Measurements from ENCODE around the gene KLF6. TPM values are rescaled to one million over a fixed set of nuclear protein-coding genes. Genes with fewer than 3 reads are reported as not detected.

The KLF6 gene
- total and polyA plus RNA-seq, 2 experiments from 2014 or later, result 19.6 to 35.4 TPM

DNA sequence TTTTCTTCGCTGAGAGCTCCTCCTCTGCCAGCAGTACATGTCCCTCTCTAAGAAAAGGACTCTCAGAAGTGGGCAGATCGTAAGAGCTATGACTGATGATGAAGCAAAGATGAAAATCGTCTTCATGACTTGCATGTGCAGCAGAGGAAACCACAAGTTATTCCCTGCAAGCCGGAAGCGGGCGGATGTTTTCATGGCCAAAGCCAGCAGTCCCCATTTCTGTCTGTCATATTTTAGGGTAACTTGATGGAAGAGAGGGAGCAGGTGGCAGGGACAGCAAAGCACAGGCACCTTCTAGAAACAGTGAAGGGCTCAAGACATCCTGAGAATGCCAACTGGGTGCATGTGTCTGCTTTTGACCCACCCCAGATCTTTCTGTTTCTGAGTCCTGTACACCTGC is 19.9 kb downstream of the KLF6 start:
- Histone ChIP-seq H3K4me2 (no peak overlapping the region), H3K9me2 (ENCODE audit: insufficient read depth) (no peaks in the 10 kb centered on the region), H3K36me3 (ENCODE audit: insufficient read depth) (no peaks in the 10 kb centered on the region), H3K27me3 (ENCODE audit: insufficient read depth) (no peaks in the 10 kb centered on the region), H2AFZ (no peak overlapping the region), H3K79me2 (replicated peaks; ENCODE audit: insufficient read depth) (no peaks in the 10 kb centered on the region), H4K20me1 (replicated peaks; ENCODE audit: insufficient read depth) (no peaks in the 10 kb centered on the region), H3K4me1 (ENCODE audit: insufficient read depth) (peaks cover 18% of the 10 kb centered on the region), H3K27ac (ENCODE audit: low read depth) (no peak overlapping the region), H3F3A (replicated peaks; ENCODE audit: low read depth) (no peaks in the 10 kb centered on the region), H3K4me3 (no peak overlapping the region)
- no peak overlapping the region for H3K4me3 Mint-ChIP-seq
- H3K9me3 Mint-ChIP-seq, result no peaks in the 10 kb centered on the region; the same call in 2 of the 3 replicates
- H3K27me3 Mint-ChIP-seq (ENCODE audit: insufficient read depth, low read depth, poor library complexity), result peaks cover 4% of the 10 kb centered on the region
- DNase-seq (ENCODE audit: low spot score) (no peak), ATAC-seq (no peak)
- TF ChIP-seq CREB1 (CRISPR knock-in tag; IDR thresholded peaks at IDR 0.05; ENCODE audit: low read depth), result no peak
- TF ChIP-seq CTCF (conservative IDR thresholded peaks at IDR 0.05; ENCODE audit: low read depth in 2 of 2), result no peak
- TF ChIP-seq, protein P1, sequence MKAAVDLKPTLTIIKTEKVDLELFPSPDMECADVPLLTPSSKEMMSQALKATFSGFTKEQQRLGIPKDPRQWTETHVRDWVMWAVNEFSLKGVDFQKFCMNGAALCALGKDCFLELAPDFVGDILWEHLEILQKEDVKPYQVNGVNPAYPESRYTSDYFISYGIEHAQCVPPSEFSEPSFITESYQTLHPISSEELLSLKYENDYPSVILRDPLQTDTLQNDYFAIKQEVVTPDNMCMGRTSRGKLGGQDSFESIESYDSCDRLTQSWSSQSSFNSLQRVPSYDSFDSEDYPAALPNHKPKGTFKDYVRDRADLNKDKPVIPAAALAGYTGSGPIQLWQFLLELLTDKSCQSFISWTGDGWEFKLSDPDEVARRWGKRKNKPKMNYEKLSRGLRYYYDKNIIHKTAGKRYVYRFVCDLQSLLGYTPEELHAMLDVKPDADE (IDR thresholded peaks at IDR 0.05), result no peak
- TF ChIP-seq NANOG (IDR thresholded peaks at IDR 0.05; ENCODE audit: borderline replicate concordance), result no peak
- no peak for TF ChIP-seq JUNB (IDR thresholded peaks at IDR 0.05; ENCODE audit: unreplicated experiment)
- no peak for TF ChIP-seq ZNF114 (CRISPR knock-in tag; IDR thresholded peaks at IDR 0.05)
- no peak for TF ChIP-seq POLR2AphosphoS5 (IDR thresholded peaks at IDR 0.05; ENCODE audit: low read depth)
- no peak for TF ChIP-seq EZH2phosphoT487 (IDR thresholded peaks at IDR 0.05; ENCODE audit: unreplicated experiment)
- TF ChIP-seq STAT1 (IDR thresholded peaks at IDR 0.05; ENCODE audit: unreplicated experiment), result no peak
- no peak for TF ChIP-seq ZNF462 (CRISPR knock-in tag; IDR thresholded peaks at IDR 0.05)
- no peak overlapping the region for H3K27ac Mint-ChIP-seq
- peaks cover 39% of the 10 kb centered on the region for H3K4me1 Mint-ChIP-seq
- no peaks in the 10 kb centered on the region for H3K36me3 Mint-ChIP-seq (ENCODE audit: low read depth)
